ENCODE data around the gene ITGB4. TPM values are rescaled to one million over a fixed set of nuclear protein-coding genes. Genes with fewer than 3 reads are reported as not detected.

ITGB4 gene
- total RNA-seq, 4 donors from 2014 or later: 211 to 335 (median 233) TPM

DNA sequence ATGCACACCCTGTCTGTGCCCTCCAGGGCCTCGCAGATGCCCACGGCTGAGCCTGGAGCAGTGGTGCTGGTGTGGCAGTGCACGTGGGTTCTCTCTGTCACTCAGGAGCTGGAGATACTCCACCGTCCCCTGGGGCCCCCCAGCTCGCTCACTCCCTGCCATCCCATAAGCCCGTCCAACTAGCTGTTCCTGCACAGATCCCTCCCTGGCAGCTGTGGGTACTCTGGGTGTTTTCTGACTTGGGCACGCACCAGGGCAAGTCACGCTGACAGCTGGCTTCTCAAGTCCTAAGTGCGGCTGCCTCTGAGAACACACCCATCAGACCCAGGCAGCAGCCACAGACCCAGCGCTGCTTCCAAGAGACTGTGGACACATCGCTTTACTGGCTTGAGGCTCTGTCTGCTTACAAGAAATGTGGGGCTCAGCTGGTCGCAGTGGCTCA, 25.4 kb upstream of the ITGB4 start:
- Histone ChIP-seq H3K36me3 (peaks cover 0 to 19% (median 0%) of the 10 kb centered on the region in 3 donors), H3K4me1 (peaks cover 3 to 100% (median 87%) of the 10 kb centered on the region in 4 donors), H3K9me3 (no peaks in the 10 kb centered on the region), H3K4me3 (no peak overlapping the region), H3K27me3 (no peaks in the 10 kb centered on the region), H3K27ac (peak overlapping the region; percentile 85 to 98 (median 94))
- 64 to 72% methylated on average over 8 of the region's 12 CpGs for WGBS, 2 donors
- TF ChIP-seq CTCF (IDR thresholded peaks at IDR 0.05) (no peak), POLR2A (IDR thresholded peaks at IDR 0.05) (no peak), EP300 (IDR thresholded peaks at IDR 0.05) (peak in 1 of 2 donors; percentile 21)
- no peak for DNase-seq (ENCODE audit: low spot score in 2 of 2)

- Histone ChIP-seq H3K27me3 (no peaks in the 10 kb centered on the region), H3K27ac (peak overlapping the region; percentile 85 to 98 (median 94)), H3K9me3 (no peaks in the 10 kb centered on the region), H3K4me1 (peaks cover 3 to 100% (median 78%) of the 10 kb centered on the region in 4 donors), H3K4me3 (no peak overlapping the region), H3K36me3 (peaks cover 0 to 38% (median 6%) of the 10 kb centered on the region in 3 donors)
- peak in 1 of 2 donors; percentile 66 for DNase-seq (ENCODE audit: low spot score in 2 of 2)
- peak in 2 of 5 experiments; percentile 28 to 37 for TF ChIP-seq CTCF (IDR thresholded peaks at IDR 0.05)
- peak in 1 of 2 donors; percentile 89 for TF ChIP-seq EP300 (IDR thresholded peaks at IDR 0.05)
- no peak for TF ChIP-seq POLR2A (IDR thresholded peaks at IDR 0.05)
- 27 to 29% methylated on average over 10 of the region's 10 CpGs for WGBS, 2 donors
These were observed 23.5 kb upstream of the ITGB4 start for GRCh38 chr17:75697651-75698291.

DNA sequence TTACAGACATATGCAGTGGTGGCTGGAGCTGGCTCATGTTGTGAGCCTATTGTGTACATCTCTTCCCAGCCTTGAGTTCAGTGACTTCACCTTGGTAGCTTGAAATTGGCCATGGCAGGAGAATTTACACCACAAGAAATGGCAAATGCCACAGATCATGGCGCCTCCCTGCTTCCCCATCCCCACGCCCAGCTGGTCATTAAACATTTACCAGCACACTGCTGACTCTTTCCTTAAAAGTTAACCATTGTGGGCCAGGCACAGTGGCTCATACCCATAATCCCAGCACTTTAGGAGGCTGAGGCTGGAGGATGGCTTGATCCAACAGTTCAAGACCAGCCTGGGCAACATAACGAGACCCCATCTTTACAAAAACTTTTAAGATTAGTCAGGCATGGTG, 22.6 kb upstream of the ITGB4 start:
- Histone ChIP-seq H3K4me1 (peaks cover 0 to 98% (median 71%) of the 10 kb centered on the region in 4 donors), H3K4me3 (no peak overlapping the region), H3K36me3 (peaks cover 0 to 47% (median 6%) of the 10 kb centered on the region in 3 donors), H3K9me3 (no peaks in the 10 kb centered on the region), H3K27me3 (no peaks in the 10 kb centered on the region), H3K27ac (peak overlapping the region; percentile 85 to 98 (median 94))
- no peak for DNase-seq (ENCODE audit: low spot score in 2 of 2)
- 65 to 72% methylated on average over 3 of the region's 3 CpGs for WGBS, 2 donors
- TF ChIP-seq CTCF (IDR thresholded peaks at IDR 0.05) (no peak), EP300 (IDR thresholded peaks at IDR 0.05) (no peak), POLR2A (IDR thresholded peaks at IDR 0.05) (no peak)

DNA sequence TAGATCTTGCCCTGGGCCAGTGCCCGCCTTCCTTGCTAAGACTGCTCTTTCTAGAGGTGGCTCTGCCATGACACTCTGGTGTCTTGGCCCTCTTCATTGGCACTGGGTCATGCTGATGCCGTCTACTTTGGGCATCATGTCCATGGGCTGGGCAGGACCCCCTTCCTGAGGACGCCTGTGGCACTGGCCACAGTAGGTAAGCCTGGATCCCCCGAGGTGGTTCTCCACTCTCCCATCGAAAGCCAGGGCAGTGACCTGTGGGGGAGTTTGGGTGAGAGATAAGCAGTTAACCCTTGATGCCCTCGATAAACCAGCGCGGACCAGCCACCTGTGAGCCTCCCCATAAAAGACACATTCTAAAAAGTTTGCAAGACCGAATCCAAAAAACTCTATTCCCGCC, 20.0 kb upstream of the ITGB4 start:
- no peak for DNase-seq (ENCODE audit: low spot score in 2 of 2)
- H3K27ac ChIP-seq: peak overlapping the region; percentile 85 to 98 (median 94)
- no peaks in the 10 kb centered on the region for H3K9me3 ChIP-seq
- H3K27me3 ChIP-seq: no peaks in the 10 kb centered on the region
- H3K4me3 ChIP-seq: no peak overlapping the region
- no peak for TF ChIP-seq EP300 (IDR thresholded peaks at IDR 0.05)
- no peak for TF ChIP-seq CTCF (IDR thresholded peaks at IDR 0.05)
- TF ChIP-seq POLR2A (IDR thresholded peaks at IDR 0.05): no peak
- WGBS, 2 donors: 88 to 94% methylated on average over 10 of the region's 10 CpGs
- H3K36me3 ChIP-seq: peaks cover 0 to 67% (median 18%) of the 10 kb centered on the region in 3 donors
- peaks cover 0 to 77% (median 51%) of the 10 kb centered on the region in 4 donors for H3K4me1 ChIP-seq

DNA sequence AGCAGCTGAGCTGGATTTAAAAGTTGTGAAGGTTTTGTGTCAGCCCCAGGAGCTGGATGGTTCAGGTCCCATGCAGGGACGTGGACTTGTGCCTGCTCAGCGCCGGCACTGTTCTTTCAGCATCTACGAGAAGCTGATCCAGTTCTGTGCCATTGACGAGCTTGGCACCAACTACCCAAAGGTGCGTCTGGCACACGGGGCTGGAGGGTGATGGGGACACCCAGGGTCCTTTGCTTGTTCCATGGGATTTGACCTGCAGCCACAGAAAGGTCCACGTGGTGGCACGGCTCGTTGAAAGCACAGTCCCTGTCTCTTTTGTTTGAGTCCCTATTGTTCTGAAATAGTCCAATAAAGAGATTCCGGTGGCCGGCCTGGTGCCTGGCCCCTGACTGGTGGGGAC, 18.1 kb upstream of the ITGB4 start:
- DNase-seq (ENCODE audit: low spot score in 2 of 2): no peak
- Histone ChIP-seq H3K27ac (peak overlapping the region; percentile 32 to 98 (median 91)), H3K36me3 (peaks cover 0 to 86% (median 26%) of the 10 kb centered on the region in 3 donors), H3K9me3 (no peaks in the 10 kb centered on the region), H3K4me3 (no peak overlapping the region), H3K4me1 (peaks cover 0 to 69% (median 34%) of the 10 kb centered on the region in 4 donors), H3K27me3 (no peaks in the 10 kb centered on the region)
- no peak for TF ChIP-seq POLR2A (IDR thresholded peaks at IDR 0.05)
- WGBS, 2 donors: 89 to 92% methylated on average over 12 of the region's 12 CpGs

Data from tibial nerve (tissue), 4 donors.